Peyer's patch (tissue), 4 donors: ENCODE data around the gene EPS8.

ENCODE experiments used
- POLR2A ChIP-seq, 2 donors: fragments of 450-650 bp; IDR thresholded peaks; one replicate each; pipeline ENCODE4 v1.5.1; 2017; ENCODE audit warnings: antibody characterized with exemption in 2 of 2, mild to moderate bottlenecking in 2 of 2, moderate library complexity in 2 of 2
- TF ChIP-seq, protein P1 (sequence below), 6 experiments: fragments of 450-650 bp in 4 of 6; fragments of 200-600 bp in 2 of 6; sonication (generic) in 1 of 6; IDR thresholded peaks; one replicate each; pipeline ENCODE4 v1.5.1; 2017 to 2019; ENCODE audit warnings: antibody characterized with exemption in 6 of 6, mild to moderate bottlenecking in 3 of 6, moderate library complexity in 1 of 6

DNA sequence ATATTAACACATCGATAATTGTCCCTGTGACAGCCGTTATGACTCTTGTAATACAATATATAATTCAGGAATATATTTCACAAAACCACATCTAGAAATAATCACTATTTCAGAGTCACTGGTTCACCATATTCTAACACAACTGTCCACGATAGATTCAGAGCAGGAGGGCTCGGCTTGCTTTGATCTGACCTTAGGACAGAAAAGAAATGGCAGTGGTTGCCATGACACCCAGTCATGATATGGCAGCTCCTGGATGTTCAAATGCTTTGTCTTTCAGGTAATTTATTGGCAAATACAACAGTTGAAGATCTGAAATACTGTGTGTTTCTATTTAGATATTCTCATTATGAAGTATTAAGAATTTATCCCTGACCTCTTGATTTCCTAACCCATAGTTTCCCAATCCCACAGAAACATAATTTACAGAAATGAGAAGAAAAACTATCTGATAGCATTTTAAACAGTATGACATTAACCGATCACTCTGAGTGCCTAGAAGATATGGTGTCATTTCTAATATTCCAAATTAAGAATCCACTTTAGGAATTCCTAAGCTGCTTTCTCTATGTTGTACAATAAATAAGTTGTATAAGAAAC, 116.4 kb downstream of the EPS8 start:
- no peak for TF ChIP-seq POLR2A (IDR thresholded peaks at IDR 0.05)
- TF ChIP-seq, protein P1, sequence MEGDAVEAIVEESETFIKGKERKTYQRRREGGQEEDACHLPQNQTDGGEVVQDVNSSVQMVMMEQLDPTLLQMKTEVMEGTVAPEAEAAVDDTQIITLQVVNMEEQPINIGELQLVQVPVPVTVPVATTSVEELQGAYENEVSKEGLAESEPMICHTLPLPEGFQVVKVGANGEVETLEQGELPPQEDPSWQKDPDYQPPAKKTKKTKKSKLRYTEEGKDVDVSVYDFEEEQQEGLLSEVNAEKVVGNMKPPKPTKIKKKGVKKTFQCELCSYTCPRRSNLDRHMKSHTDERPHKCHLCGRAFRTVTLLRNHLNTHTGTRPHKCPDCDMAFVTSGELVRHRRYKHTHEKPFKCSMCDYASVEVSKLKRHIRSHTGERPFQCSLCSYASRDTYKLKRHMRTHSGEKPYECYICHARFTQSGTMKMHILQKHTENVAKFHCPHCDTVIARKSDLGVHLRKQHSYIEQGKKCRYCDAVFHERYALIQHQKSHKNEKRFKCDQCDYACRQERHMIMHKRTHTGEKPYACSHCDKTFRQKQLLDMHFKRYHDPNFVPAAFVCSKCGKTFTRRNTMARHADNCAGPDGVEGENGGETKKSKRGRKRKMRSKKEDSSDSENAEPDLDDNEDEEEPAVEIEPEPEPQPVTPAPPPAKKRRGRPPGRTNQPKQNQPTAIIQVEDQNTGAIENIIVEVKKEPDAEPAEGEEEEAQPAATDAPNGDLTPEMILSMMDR (IDR thresholded peaks at IDR 0.05), result no peak
